Measurements from ENCODE around the gene CRYBA2.

Gene CRYBA2

GRCh38 chr2:218981390-218981880 is 11.8 kb downstream of the CRYBA2 start:
- DNase-seq = no peak

- no peak for DNase-seq
Observed at GRCh38 chr2:218980735-218981389, 12.4 kb downstream of the CRYBA2 start.

GRCh38 chr2:218979846-218980734 is 13.1 kb downstream of the CRYBA2 start:
- DNase-seq = peak; percentile 79

GRCh38 chr2:218975060-218975777 is 18.0 kb downstream of the CRYBA2 start:
- no peak for DNase-seq

- DNase-seq = no peak
Observed at GRCh38 chr2:218970894-218971293, 22.3 kb downstream of the CRYBA2 start.

- no peak for DNase-seq
Observed at GRCh38 chr2:218964041-218964771, 29.0 kb downstream of the CRYBA2 start.

- DNase-seq = no peak
Observed at GRCh38 chr2:218963601-218964000, 29.6 kb downstream of the CRYBA2 start.

GRCh38 chr2:218962859-218963492 is 30.2 kb downstream of the CRYBA2 start:
- no peak for DNase-seq

- no peak for DNase-seq
Observed at GRCh38 chr2:218961651-218962570, 31.3 kb downstream of the CRYBA2 start.

- no peak for DNase-seq
Observed at GRCh38 chr2:218961229-218961628, 32.0 kb downstream of the CRYBA2 start.

- DNase-seq = no peak
Observed at GRCh38 chr2:218960309-218961165, 32.7 kb downstream of the CRYBA2 start.

- no peak for DNase-seq
Observed at GRCh38 chr2:218959761-218960308, 33.4 kb downstream of the CRYBA2 start.

- DNase-seq = peak; percentile 56
Observed at GRCh38 chr2:218959141-218959731, 34.0 kb downstream of the CRYBA2 start, which contains the start of gene CDK5R2. CDK5R2 (plus strand) TSS chr2:218959666; CDS start chr2:218959821, 155 bp downstream.

GRCh38 chr2:218958276-218958675 is 34.9 kb downstream of the CRYBA2 start:
- DNase-seq = no peak

- DNase-seq = no peak
Observed at GRCh38 chr2:218957671-218958070, 35.6 kb downstream of the CRYBA2 start.

- DNase-seq = no peak
Observed at GRCh38 chr2:218956039-218956438, 37.2 kb downstream of the CRYBA2 start.

GRCh38 chr2:218954541-218955300 is 38.5 kb downstream of the CRYBA2 start:
- DNase-seq = no peak

GRCh38 chr2:218953366-218953954 is 39.8 kb downstream of the CRYBA2 start:
- no peak for DNase-seq

Measured in inflammatory macrophage treated with lipopolysaccharide for 4 hours (primary cell).